GM21515 (cell line): Measurements from ENCODE around the gene THBD.

Experiments used
- ATAC-seq: cut with Tn5 transposase; IDR thresholded peaks from one replicate; pipeline ENCODE4 v1.9.1; 2021; ENCODE audit not compliant: unreplicated experiment

Gene THBD

GRCh38 chr20:23085436-23086055 lies 36.1 kb upstream of the THBD start:
- ATAC-seq, result no peak

- ATAC-seq, result no peak
Measured at GRCh38 chr20:23084845-23085365, 35.4 kb upstream of the THBD start.

DNA sequence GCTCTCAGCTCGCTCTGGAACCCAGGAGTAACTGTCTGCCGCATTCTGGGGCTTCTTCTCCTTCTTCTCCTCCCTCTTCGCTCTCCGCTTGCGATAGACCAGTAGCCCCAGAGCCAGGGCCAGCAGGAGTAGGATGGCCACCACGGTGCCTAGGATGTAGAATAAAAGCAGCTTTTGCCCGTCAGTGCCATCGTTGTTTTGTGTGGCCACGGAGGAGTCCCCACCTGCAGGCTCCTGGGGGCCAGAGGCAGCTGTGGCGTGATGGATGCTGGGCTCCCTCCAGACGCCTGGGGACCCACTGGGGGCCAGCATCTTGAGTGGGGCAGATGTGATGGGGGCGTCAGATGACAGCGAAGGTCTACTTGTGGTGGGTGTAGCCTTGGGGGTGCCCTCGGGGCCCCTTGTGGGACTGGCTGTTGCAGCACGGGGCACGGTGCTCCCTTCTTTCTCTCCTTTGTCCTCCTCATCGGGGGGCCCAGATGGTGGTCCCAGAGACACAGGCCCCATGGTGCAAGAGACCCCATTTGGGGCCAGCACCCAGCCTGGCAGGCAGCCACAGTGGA lies 34.9 kb upstream of the THBD start:
- no peak for ATAC-seq

- ATAC-seq, result no peak
Measured at GRCh38 chr20:23083553-23084220, 34.2 kb upstream of the THBD start.

DNA sequence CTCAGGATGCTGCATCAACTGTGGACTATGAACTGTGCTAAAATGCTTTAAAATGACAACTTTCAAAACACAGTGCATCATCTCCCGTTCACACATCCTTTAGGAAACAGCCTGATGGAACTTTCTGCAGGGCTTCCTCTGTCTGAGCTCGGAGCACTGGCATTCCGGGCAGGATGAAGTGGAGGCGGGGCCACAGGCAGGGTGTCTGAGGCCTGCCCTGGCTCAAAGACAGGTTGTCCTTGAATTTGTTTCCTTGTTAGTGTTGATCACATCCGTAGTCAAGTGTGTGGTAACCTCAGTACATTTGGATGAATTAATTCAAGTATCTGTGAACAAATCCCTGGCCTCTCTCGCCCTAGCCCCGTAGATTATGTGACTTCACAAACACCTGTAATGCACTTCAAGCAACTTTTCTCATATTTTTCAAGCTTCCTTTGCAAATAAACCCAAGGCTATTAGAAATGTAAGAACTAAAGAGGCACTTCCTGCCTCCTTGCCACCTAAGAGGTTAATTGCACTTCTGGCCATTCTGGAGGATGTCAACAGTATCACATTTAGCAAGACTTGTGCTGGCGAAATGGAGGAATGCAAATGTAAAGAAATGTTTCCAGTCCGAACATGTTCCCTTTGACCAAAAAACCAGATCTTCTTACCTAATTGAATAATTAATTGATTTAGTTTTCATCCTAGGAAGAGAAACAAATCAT lies 33.5 kb upstream of the THBD start:
- ATAC-seq, result no peak

- no peak for ATAC-seq
Measured at GRCh38 chr20:23081263-23081819, 31.9 kb upstream of the THBD start.

- ATAC-seq, result no peak
Measured at GRCh38 chr20:23080521-23080920, 31.0 kb upstream of the THBD start.

- no peak for ATAC-seq
Measured at GRCh38 chr20:23079926-23080325, 30.5 kb upstream of the THBD start.

DNA sequence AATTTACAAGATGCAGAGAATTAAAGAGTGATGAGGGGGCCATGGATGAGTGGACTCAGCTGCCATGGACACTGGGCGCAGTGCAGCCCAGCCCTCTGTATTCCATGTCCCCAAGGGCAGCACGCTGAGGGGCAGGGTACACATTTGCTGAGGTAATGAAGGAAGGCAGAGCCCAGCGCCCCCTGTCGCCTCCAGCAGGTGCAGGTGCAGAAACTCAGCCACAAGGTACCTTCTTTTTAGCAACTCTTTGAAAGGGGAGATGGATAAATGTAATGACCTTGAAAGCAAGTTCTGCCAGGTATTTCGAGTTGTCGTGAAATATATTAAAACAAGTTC lies 29.5 kb upstream of the THBD start:
- no peak for ATAC-seq

- no peak for ATAC-seq
Measured at GRCh38 chr20:23078351-23079015, 29.0 kb upstream of the THBD start.

DNA sequence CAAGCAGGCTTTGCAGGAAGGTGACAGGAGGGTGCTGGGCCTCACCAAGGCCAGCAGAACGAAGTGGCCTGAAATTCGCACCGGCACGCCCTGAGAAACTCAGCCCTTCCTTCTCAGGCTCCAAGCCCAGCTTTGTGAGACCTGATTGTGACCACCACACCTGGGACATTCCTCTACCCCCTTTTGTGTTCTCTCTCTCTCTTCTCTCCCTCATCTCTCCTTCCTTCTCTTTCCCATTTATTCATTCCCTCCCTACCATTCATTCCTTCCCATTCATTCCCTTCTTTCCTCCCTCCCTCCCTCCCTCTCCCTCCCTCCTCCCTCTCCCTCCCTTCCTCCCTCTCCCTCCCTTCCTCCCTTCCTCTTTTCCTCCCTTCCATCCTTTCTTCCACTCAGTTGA lies 27.8 kb upstream of the THBD start:
- no peak for ATAC-seq

DNA sequence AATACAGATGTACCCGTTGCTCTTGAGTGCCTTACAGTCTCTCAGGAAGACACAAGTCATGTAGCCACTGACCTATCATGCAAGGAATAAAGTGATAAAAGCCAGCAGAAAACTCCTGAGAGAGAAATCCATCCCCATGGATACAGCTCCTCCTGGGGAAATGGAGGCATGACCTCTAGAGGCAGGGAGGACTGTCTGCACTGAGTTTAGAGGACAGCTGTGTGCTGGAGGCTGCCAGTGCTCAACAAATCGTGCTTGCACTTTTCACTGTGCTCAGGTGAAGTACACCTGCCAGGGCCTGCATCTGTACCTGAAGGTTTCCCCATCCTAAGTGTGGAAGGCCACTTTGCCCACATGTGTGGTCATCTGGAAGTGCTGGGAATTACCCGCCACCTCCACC lies 24.6 kb upstream of the THBD start:
- ATAC-seq, result no peak

DNA sequence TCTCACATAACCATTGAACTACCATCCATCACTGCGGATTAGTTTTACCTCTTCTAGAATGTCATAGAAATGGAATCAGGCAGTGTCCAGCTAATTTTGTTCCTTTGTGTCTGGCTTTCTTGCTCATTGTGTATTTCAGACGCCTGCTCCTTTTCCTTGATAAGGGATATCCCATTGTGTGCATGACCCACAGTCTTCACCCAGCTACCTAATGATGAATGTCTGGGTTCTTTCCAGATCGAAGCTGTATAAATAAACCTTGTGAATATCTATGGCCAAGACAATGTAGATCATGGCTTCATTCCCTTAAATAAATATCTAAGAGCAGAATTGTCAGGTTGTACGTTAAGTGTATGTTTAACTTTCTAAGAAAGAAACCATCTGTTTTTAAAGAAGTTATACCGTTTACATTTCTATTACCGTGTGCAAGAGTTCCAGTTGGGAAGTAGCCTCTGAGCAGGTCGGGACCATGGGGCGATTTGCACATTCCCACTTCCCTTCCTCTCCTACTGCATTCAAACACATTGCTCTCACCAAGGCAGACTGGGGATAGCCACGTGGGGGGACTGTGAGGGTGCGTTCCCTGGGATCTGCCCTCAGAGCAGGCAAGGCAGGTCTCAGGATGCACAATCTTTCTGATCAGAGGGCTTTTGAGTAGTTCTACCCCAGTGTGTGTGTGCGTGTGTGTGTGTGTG lies 23.6 kb upstream of the THBD start:
- ATAC-seq, result no peak

DNA sequence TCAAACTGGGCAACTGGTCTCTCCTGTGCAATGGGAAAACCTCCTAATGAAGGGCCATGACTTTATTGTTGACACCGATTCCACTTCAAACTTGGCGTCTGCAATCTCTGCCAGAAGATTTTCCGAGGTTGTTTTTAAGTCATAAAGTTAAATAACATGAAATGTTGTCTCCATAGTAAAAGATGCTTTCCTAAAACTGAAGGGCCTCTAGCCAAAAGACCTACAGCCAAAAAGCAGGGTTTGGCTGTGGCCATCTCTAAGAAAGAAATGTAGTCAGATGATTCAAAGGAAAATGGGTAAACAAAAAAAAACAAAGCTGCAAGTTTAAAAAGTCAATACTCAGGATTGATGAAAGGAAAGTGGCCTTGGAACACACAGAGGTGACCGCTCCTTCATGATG lies 22.5 kb upstream of the THBD start:
- ATAC-seq, result no peak

GRCh38 chr20:23071398-23071797 lies 21.9 kb upstream of the THBD start:
- ATAC-seq, result no peak

- no peak for ATAC-seq
Measured at GRCh38 chr20:23069108-23069507, 19.6 kb upstream of the THBD start.

DNA sequence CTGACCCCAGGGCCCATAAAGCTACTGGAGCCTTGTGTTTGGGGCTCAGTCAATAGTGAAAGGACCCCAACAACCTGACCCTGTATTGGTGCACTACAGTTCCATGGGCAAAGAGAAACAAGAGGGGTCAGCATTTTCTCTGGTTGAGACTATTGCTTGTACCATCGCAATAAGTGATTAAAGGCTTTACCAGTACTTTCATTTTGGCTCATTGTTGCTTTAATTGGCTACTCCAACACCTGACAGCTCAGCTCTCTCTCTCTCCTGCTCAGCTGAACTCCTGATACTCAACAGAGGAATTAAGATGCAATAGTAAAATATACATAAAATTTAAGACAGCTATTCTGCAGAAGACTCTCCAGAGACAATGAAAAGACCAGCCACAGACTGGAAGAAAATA lies 18.8 kb upstream of the THBD start:
- ATAC-seq, result no peak

GRCh38 chr20:23066772-23067171 lies 17.3 kb upstream of the THBD start:
- ATAC-seq, result no peak

DNA sequence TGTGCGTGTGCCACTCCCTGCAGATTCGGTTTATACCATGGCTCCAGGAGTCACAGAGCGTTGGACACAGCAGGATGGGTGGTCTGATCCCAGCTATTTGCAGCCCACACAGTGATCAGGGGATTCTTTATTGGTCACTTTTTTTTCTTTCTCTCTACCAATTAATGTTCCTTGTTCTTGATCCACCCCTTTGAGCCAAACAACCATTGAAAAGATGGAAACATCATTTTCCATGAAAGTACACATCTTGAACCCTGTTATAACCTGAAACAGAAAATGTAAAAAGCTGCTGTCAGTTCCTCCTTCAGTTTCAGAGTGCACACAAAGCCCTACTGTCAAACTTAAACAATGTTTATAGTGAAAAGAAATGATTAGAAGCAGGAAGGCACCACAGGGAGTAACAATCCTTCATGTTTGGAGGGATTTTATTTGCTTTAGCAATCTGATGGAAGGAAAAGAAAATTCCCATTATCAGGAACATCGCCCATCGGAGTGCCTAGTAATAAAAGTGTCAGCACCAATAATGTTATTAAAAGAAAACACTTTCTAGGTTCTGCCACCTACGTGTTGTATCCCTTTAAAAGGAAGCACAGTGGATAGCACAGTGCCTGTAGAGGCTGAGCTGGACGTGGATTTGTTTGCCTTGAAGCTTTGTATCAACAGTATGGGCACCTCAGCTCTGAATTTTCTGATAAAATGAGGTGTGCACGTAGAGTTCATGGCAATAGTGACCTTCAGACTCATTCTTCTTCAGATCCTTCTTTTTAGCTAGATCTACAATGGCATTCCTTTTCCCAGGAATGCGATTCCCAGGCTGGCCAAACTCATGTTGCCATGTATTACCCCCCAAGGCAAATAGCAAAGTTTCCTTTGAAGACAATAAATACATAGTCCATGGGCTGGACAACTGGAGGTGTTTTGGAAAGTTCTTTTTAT lies 16.1 kb upstream of the THBD start:
- no peak for ATAC-seq
